ENCODE measurements around the gene DNAH1. TPM values are rescaled to one million over a fixed set of nuclear protein-coding genes. Genes with fewer than 3 reads are reported as not detected.
"Not testable (repeated sequence)": the region's sequence is repeated elsewhere in the genome, so short reads cannot be mapped to it uniquely, and the experiment has no call there.

DNAH1 gene
- total RNA-seq, 1 donor from 2014 or later = 1.2 TPM

DNA sequence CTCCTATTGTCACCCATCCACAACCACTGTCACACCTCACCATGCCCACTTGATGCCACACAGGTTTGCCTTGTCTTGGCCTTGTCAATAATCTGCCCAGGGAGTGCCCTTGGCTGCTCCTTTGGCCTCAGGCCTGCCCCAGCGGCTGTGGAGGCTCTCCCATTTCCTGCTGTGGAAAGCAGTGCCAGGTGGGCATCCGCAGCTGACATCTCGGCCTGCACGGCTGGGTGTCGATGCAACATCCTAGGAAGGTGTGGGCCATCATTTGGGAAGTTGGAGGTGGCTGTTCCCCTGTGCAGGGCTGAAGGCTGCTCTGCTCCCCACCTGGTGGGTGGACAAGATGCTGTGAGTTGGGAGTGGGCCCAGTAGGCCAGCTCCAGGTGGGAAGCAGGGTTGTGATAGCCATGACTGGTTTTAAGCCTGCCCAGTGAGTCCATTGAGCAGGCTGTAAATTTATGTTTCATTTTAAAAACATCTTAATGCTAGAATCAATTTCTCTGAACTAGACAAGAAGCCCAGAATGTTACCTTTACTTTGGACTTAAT lies 12.5 kb downstream of the DNAH1 start:
- FAIRE-seq = no peak
- DNase-seq (ENCODE audit: low spot score in 2 of 2) = no peak

DNA sequence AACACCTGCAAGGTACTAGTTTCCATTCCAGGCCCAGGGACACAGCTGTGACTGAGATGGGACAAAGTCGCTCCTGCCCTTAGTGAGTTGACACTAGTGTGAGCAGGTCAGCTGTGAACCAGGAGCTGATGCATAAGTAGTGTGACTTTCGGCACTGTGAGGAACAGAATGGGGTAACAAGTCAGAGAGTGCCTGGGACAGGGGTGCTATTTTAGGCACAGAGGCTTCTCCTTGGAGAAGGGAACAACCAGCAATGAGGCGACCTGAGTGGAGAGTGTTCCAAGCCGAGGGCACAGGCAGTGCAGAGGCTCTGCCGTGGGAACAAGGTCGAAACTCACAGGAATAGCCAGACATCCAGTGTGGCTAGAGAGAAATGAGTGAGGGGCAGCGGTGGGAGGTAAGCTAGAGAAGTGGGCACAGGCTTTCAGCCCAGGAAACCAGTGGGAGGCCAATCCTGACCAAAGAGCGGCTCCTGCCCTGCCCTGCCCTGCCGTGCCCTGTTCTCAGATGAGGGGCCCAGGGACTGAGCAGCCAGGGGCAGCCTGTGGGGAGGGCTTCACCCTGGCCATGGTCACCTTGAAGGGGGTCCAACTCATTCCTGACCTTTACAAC lies 14.2 kb downstream of the DNAH1 start:
- no peak for FAIRE-seq
- DNase-seq (ENCODE audit: low spot score in 2 of 2) = no peak

DNA sequence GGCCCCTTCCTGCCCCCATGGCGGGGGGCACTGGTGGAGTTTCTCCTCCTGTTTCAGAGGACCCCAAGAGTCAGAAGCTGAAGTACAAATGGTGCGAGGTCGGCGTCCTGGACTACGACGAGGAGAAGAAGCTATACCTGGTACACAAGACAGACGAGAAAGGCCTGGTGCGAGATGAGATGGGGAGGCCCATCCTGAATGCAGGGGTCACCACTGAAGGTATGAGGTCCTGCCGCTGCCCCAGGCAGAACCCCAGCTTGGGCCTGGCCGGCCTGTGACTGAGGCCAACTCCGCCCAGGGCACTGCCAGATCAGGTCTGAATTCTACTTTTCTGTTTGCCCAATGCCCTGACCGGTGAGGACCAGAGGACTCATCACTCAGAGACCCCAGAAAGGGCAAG lies 15.0 kb downstream of the DNAH1 start:
- FAIRE-seq = no peak
- no peak for DNase-seq (ENCODE audit: low spot score in 2 of 2)

DNA sequence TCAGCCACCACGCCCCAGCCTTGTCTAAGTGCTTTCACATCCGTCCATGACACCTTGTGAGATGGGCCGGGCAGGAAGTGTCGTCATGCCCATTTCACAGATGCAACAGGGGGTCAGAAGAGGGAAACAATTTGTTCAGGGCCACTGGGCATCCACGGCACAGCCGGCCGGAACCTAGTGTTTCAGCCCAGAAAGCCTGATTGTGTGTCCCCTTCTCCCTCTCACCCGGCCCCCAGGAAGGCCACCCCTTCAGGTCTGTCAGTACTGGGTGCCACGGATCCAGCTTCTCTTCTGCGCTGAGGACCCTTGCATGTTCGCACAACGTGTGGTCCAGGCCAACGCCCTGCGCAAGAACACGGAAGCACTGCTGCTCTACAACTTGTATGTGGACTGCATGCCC lies 15.8 kb downstream of the DNAH1 start:
- no peak for FAIRE-seq

DNA sequence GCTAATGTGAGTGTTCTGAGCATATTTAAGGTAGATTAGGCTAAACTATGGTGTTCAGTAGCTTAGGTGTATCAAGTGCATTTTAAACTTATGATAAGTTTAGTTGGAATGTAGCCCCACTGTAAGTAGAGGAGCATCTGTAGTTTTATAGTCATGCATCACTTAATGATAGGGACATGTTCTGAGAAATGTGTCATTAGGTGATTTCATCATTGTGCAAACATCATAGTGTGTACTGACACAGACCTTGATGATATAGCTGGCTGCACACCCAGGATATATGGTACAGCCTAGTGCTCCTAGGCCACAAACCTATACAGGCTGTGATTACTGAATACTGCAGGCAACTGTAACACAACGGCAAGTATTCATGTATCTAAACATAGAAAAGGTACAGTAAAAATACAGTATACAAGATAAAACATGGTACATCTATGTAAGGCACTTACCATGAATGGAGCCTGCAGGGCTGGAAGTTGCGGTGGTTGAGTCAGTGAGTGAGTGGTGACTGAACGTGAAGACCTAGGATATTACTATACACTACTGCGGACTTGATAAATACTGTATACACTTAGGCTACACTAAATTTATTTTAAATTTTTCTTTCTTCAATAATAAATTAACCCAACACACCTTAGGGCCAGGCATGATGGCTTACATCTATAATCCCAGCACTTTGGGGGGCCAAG lies 17.9 kb downstream of the DNAH1 start:
- FAIRE-seq = no peak

More for the DNA sequence above, 15.8 kb downstream of the DNAH1 start:
- DNase-seq (ENCODE audit: low spot score in 2 of 2) = no peak

DNA sequence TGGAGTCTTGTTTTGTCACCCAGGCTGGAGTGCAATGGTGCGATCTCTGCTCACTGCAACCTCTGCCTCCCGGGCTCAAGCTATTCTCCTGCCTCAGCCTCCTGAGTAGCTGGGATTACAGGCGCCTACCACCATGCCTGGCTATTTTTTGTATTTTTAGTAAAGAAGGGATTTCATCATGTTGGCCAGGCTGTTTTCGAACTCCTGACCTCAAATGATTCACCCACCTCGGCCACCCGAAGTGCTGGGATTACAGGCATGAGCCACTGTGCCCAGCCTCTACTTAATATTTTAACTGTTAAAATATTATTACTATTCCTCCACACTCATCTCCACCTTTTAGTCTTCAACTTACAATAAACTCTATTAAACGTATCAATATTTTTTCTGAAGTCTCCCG lies 22.0 kb downstream of the DNAH1 start:
- DNase-seq (ENCODE audit: low spot score in 2 of 2); FAIRE-seq: not testable (repeated sequence)

More for the DNA sequence above, 17.9 kb downstream of the DNAH1 start:
- no peak for DNase-seq (ENCODE audit: low spot score in 2 of 2)

DNA sequence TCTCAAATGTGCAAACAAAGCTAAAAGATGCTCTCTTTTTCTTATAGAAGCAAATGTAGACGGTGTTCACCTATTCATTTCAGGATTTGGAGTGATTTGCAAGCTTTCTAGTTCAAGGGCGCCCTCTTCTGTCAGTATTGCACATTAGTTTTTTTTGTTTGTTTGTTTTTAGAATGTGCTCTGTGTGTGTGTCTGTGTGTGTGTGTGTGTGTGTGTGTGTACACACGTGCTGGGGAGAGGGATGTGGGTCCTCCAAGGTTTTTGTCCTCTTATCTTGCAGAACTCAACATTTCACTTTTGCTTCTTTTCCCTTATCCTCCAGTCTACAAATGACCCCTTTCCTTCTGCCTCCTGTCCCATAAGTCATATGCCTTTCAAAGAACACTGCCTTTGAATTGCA lies 23.5 kb downstream of the DNAH1 start:
- DNase-seq (ENCODE audit: low spot score in 2 of 2) = peak; percentile 47 to 70
- peak; percentile 44 for FAIRE-seq

DNA sequence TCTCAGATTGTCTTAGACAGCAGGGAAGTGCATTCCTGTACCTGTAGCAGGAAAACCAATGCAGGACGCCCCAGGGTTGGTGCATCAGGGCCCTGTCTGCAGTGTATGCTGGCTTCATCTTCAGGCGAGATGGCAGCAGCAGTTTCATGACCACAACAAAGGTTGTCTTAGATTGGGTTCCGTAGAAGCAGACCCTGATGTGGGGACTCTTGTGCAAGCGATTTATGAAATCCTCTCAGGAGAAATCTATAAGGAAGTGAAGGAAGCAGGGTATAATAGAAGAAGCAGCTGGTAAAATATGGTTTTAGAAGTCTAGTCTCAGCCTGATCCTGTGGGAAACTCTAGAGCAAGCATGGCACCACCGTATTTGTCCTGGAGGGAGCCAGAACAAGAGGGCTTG lies 25.0 kb downstream of the DNAH1 start:
- no peak for DNase-seq (ENCODE audit: low spot score in 2 of 2)
- FAIRE-seq = no peak

DNA sequence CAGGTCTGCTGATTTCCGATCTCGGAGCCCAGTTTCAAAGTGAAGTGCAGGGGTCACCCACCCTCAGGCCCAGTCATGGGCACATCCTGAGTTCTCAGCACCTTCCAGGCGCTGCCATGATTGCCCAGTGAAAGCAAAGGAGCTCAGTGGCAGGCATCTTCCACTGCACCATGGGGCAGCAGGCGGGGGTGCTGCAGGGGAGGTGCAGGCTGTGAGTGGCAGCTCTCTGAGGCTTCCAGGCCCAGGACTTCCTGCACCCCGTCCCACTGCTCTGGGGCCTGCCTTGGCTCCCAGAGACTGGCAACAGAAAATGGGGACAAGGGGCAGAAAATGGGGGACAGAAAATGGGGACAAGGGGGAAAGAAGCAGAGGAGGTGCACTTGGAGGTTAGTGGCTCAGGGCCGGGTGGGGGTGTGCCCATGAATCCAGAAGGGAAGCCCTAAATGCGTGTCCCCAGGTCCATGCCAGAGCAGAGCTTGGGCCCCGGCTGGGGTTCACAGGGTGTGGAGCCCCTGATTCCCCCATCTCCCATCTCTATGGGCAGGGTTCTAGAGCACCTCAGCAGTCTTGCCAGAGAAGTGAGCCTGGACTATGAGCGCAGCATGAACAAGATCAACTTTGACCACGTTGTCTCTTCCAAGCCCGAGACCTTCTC lies 28.0 kb downstream of the DNAH1 start:
- FAIRE-seq = no peak

DNA sequence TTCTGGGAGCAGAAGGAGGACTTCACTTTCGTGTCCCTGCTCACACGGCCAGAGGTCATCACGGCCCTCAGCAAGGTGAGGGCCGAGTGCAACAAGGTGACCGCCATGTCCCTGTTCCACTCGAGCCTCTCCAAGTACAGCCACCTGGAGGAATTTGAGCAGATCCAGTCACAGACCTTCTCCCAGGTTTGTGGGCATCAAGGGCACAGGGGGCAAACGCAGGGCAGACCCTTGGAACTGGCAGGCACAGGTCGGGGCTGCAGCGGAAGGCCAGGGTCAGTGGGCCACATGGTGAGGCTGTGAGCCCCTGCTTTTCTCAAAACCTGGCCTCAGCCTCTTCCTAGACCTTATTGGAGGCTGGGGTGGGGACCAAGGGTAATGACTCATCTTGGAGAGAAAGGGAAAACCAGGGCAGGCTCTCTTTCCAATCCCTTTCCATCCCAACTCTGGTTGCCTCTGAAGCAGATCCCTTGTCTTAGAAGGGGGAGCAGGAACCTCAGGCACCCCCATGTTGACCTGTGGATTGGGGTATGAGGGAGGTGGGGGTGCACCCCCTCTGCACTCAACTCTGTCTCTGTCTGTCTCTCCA lies 29.5 kb downstream of the DNAH1 start:
- DNase-seq (ENCODE audit: low spot score in 2 of 2) = no peak
- no peak for FAIRE-seq

More for the DNA sequence above, 28.0 kb downstream of the DNAH1 start:
- DNase-seq (ENCODE audit: low spot score in 2 of 2) = no peak

DNA sequence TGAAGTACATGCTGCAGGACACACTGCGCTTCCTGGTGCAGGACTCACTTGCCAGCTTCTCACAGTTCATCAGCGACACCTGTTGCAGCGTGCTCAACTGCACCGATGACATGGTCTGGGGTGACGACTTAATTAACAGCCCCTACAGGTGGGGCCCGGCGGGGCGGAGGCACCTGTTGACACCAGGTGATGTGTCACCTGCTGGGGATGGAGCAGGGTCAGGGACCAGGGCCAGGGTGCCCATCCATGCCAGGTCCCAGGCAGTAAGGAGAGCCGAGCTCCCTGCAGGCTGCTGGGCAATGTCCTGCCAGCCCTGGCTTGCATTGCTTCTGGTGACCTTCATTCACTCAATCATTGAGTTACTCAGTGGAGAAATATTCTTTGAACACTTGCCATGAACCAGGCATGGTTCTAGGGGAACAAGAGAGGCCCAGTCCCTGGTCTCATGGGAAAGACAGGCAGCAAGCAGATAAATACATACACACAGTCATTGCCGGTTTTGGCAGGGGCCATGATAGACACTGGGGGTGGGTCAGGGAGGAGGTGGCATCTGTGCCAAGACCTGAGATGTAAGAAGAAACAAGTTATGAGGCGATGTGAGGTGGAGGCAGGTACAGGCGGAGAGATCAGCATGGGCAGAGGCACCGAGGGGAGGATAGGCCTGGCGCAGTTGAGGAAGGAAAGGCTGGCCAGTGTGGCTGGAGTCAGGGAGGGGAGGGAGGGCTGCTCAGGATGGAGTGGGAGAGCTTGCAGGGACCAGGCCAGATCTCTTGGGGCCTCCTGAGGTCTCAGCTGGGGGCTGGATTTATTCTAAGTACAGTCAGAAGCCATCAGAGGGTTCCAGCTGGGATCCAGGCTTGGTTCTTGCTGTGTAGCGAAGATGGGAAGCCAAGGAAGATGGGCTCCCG lies 30.8 kb downstream of the DNAH1 start:
- no peak for DNase-seq (ENCODE audit: low spot score in 2 of 2)
- FAIRE-seq = no peak

DNA sequence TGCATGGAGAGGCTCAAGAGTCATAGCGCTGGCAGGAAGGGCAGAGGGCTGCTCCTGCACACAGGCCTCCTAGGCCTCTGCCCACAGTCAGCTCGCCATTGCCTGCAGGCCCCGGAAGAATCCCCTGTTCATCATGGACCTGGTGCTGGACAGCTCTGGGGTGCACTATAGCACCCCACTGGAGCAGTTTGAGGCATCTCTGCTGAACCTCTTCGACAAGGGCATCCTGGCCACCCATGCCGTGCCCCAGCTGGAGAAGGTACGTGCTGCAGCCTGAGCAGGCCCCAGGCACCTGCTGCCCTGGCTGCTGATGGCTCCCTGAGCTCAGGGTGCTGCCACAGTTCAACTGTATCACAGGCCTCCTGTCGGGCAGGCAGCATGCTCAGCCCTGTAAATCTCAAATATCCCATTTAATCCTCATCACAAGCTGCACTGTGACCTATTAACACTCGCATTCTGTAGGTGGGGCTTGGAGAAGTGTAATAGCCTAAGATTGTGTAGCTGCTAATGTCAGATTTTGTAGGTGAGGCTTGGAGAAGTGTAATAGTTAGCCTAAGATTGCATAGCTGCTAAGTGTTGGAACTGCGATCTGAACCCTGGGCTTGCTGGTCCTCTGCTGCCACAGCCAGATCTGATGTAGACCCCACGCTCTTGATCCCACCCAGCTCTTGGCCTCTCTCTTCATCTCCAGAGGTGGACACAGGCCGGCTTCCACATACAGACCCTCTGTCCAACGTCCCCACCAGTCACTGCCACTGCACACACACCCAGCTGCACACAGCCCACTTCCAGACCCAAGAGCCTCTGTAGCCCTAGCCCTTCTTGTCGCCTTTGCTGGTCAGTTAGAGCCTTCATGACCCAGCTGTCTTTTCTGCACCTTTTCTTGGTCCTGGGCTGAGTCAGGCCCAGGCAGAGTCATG lies 31.9 kb downstream of the DNAH1 start:
- no peak for DNase-seq (ENCODE audit: low spot score in 2 of 2)
- no peak for FAIRE-seq

DNA sequence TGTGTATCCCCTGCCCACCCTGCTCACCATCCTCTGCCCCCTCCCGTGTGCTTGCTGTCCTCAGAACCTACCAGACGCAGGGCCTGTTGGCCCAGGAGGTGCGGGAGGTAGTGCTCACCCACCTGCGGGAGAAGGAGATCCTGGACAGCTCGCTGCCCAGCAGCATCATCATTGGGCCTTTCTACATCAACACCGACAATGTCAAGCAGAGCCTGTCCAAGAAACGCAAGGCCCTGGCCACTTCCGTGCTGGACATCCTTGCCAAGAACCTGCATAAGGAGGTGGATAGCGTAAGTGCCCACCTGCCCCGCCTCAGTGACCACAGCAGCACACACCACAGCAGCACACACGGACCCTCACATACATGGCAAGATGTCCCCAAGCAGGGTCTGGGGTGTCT lies 33.0 kb downstream of the DNAH1 start:
- FAIRE-seq (no peak), DNase-seq (ENCODE audit: low spot score in 2 of 2) (no peak)

DNA sequence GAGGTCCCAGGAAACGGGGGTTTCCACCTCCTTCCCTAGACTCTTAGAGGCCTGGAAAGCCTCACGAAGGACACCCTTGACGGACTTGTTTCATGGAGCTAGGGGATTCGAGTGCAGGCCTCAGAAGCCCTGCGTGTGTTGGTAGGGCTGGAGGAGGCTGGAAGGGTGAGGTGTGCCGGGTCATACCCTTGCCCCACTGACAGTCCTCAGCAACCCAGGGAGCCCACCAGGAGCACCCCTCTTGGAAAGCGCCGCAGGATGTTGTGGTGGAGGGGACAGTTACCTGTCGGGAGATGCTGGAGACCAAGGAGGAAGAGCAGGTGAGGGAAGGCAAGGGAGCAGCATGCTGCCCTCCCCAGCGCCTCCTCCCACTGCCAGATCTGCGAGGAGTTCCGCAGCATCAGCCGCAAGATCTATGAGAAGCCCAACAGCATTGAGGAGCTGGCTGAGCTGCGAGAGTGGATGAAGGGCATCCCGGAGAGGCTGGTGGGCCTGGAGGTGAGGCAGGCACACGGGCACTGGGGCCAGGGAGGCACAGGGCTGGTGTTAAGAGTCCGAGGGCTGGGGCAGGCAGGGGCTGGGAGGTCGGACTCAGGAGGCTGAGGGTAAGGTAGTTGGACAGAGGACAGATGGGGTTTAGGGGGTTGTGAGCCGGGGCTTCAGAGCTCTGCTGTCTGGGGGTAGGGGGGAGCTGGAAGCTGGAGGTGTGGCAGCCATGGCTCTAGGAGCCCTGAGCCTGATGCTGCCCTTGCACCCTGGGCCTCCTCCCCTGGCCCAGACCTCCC lies 33.7 kb downstream of the DNAH1 start:
- DNase-seq (ENCODE audit: low spot score in 2 of 2) (no peak), FAIRE-seq (no peak)

DNA sequence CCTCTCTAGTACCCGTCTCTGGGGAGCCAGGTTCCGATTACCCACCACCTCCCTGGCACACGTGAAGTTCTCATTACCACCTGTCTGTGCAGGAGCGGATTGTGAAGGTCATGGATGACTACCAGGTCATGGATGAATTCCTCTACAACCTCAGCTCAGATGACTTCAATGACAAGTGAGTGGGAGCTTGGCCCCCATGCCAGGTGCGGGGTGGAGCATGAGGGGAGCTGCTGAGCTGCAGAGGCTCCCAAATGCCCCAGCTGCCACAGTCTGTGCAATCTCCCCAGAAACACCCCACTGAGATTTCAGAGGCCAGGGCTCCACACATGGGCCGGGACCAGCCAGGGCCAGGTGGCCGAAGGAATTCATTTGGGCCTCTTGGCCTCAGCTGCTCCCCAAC lies 34.3 kb downstream of the DNAH1 start:
- no peak for FAIRE-seq

DNA sequence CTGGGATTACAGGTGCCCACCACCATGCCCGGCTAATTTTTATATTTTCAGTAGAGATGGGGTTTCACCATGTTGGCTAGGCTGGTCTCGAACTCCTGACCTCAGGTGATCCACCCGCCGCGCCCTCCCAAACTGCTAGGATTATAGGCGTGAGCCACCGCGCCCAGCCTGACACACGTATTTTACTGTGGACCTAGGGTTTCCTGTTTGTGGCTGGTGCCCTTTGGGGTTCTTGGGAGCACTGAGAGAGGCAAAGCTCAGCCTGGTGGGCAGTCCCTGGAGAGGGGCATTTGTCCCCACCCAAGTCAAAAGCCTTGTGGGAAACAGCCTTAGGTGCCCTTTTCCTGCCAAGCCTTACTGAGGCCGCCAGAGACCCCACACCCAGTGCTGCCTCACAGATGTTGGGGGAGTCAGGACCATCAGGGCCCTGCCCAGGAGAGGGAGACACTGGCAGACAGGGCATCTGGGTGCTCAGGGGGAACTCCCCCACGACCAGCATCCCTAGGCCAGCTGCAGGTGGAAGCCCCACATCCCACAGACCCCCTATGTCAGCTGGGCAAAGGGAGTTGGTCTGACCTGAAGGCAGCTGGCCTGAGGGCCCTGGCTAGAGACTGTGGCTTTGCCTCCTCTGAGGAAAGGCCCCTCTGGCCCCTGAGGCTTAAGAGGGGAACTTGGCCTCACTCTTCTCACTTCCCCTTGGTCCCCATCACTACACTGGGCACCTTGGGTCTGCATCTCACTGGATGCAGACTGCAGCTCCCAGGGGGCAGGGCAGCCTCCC lies 35.1 kb downstream of the DNAH1 start:
- DNase-seq (ENCODE audit: low spot score in 2 of 2) (no peak), FAIRE-seq (no peak)

More for the DNA sequence above, 34.3 kb downstream of the DNAH1 start:
- no peak for DNase-seq (ENCODE audit: low spot score in 2 of 2)

DNA sequence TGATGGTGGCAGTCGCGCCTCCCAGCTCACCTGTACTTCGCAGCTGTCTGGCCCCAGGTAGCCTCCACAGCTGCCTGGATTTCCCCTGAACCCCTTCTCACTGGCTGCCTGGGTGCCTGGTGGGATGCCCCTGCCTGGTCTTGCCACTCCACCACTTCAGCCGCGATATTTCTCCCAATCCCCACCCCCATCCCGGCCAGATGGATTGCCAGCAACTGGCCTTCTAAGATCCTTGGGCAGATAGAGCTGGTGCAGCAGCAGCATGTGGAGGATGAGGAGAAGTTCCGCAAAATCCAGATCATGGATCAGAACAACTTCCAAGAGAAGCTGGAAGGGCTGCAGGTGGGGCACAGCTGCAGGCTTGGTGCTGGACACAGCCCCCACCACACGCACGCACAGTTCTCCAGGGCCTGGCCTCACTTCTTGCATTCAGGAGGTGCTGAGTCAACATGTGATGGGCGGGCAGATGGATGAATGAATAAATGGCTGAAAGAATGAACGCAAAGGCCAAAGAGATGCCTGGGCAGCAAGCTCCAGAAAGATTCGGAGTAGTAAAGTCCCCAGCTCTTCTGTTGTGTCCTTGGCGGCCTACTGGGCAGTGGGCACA lies 35.7 kb downstream of the DNAH1 start:
- DNase-seq (ENCODE audit: low spot score in 2 of 2) = no peak
- FAIRE-seq = no peak

Data from frontal cortex (tissue), 4 donors.